ENCODE data around the gene ADCY5.

The ADCY5 gene

DNA sequence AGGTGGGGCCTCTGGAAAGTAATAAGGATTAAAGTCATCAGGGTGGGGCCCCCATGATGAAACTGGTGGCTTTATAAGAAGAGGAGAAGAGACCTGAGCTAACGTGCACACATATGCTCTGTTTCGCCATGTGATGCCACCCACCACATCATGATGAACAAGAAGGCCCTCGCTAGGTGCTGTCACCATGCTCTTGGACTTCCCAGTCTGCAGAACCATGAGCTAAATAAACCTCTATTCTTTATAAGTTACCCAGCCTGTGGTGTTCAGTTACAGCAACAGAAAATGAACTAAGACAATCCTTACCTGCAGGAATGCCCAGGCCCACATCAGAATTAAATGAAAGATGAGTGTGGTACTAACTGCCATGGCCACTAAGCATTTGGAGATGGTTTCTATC, 79.8 kb downstream of the ADCY5 start:
- no peak for DNase-seq (ENCODE audit: low read depth)

DNA sequence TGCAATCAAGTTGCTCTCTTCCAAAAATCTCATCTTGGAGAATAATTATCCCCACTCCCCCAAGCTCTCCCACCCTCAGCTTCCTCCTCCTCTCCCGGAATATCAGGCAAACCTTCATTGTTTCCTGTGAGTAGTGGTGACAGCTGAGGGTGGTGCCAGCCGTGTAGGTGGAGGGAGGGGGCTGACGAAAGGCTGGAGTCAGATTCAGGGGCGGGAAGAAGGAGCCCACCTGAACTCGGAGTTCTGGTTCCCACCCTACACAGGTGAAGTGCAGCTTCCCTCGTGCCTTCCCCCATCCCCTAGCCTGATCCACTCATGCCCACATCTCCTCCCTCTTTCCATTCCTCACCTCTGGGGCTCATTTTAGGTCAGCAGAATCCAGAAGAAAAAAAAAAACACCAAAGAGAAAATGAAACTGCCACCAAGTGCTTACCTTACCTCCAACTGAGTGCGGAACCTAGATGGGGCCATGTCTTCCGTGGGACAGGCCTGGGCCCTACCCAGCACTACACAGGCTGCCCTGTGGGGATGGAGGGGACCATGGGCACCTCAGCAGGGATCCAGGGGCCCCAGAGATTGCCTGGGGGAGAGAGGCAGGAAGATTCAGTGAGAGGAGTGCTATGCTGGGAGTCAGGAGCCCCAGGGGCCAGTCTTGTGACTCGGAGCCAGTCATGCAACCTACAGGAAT, 81.3 kb downstream of the ADCY5 start:
- DNase-seq (ENCODE audit: low read depth): no peak

DNA sequence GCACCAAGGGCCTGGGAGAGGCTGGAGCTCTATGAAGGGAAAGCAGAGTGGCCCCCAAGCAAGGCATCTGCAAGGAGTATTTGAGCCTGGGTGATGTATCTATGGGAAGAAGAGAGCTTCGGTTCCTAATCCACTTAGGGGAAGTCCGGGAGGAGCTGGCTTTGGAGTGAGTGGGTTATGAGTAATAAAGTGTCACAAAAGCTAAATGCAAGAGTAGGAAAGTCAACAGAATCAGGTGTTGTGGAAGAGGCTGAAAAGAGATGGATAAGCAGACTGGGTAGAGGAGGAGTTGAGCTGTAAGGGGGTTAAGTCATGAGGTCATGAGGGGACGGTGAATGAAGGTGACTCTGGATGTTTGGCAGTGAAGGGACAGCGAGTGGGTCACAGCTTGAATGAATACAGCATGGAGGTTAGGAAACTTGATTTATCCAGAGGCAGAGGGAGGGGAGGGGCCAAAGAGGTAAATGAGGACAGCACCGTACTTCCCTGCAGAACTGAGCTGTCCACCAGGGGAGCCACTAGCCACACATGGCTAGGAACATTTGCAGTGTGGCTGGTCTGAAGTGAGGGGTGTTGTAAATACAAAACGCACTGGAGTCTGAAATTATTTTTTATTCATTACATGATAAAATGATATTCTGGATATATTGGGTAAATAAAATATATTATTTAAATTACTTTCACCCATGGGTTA, 83.3 kb downstream of the ADCY5 start:
- no peak for DNase-seq (ENCODE audit: low read depth)

DNA sequence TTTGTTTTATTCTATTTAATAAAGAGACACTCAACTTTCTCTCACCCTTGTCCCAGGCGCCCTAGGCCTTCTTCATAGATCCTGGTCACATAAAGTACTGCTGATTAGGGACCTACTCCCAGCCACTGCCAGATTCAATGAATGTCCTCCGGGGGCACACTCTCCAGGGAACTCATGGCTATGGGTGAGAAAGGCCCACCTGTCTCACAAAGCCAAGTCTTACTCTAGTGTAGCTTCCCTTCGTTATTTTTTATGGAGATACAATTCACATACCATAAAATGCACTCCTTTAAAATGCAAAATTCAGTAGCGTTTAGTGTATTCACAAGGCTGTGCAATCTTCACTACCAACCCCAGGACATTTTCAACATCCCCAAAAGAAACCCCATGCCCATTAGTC, 87.8 kb downstream of the ADCY5 start:
- DNase-seq (ENCODE audit: low read depth): no peak

DNA sequence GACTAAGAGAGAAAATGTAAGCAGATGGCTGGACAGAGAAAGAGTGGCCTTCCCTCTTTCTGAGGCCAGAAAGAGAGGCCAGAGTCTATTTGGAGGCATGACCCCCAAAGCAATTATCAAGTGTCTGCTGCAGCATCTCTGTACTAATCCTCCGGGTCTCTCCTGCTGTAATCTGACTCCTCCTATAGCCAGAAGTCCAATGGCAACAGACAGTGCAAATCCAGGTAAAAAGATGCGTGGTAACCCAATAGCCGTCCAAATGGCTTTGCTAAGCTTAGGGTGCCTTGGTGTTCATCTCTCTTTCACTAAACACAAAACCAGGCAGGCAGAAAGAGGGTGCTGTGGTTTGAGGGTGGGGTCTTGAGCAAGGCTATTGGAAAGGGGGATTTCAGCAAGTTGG, 91.6 kb downstream of the ADCY5 start:
- DNase-seq (ENCODE audit: low read depth): no peak

DNA sequence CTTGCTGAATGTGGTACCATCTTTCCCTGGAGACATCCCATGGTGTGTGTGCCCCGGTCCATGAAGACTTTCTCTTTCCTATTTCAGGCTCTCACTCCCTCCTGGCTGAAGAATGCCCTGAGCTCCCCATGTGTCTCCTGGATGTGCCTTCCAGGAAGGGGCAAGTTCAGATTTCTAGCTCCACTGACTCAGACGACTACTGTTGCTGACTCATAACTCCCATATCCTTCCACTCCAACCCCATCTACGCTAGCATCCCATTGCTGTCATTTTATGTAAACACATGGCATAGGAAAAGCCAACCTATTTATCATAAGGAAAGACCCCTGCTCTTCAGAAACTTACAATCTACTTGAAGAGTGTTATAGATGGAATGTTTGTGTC, 95.0 kb downstream of the ADCY5 start:
- DNase-seq (ENCODE audit: low read depth): no peak

DNA sequence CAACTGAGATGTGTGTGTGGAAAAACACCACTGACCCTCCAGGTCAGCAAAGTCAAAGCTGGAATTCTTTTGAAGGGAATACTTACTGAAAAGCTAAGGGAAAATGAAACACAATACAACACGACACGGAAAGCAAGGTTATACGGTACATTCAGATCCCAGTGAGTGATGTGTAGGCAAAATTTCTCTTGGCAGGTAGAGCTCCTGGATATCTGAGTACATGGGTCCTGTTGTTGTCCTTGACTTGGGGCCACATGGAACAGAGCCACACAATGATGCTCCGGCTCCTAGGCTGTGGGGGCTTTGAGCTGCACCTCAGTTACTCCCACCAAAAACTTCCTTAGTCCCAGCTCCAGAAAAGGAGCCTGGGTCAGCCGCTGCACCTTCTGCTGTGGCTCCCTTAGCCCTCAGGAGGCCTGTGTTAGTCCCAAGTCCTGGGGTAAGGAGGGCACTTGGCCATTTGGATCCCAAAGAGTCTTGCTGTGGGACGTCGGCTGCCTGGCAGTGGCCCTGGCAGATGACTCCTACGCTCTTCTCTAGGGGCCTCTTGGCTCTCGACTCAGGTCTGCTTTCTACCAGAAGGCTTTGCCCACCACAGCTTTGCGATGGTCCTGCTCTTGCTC, 95.6 kb downstream of the ADCY5 start:
- DNase-seq (ENCODE audit: low read depth): no peak

DNA sequence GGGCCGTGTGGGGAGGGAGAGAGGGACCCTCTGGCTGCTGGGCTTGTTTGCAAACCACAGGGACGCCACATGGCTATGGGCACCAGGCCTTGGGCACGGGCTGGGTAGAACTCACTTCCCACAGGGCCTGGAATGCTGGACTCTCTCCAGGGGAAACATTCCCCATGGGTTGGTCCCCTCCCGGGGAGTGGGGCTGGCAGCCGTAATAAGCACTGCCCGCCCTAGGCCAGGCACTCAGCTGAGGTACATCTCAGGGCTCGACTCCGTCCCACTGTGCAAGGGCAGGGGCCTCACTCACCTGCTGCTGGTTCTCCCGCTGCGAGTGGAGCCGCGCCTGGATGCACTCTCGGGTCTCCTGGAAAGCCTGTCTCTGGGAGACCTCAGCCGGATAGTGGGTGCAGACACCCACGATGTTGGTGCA, 96.7 kb downstream of the ADCY5 start:
- DNase-seq (ENCODE audit: low read depth): no peak

DNA sequence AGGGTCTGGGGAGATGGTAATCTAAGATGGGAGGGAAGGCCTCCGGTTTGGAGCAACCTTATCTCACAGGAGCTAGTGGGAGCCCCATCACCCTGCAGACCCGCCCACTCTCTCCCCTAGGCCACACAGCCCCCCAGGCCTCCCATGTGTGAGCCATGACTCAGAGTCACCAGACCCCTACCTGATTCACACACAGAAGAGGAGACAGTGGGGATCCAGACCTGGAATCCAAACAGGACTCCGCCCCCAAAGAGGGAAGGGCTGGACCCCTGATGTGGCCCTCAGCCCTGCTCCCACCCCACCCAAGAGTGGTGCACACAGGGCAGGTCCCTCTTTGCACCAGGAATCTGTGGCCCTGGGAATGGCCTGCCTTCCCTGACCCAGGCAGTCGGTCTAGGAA, 97.4 kb downstream of the ADCY5 start:
- no peak for DNase-seq (ENCODE audit: low read depth)

DNA sequence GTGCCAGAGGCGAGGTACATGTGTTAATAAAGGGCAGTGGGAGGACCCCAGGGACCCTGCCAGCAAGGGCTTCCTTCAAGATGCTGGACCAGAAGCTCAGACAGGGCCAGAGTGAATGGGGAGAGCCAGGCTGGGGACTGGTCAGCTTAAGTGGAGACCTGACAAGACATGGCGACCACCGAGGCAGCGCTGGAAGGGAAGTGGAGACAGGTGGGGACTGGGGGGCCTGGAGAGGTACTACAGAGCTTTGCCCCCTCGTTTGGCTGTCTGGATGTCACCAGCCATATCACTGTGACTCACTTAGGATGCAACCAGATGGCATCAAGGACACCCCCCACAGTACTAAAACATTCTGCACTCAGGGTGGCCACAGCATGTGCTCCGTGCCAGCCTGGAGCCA, 97.9 kb downstream of the ADCY5 start:
- no peak for DNase-seq (ENCODE audit: low read depth)

DNA sequence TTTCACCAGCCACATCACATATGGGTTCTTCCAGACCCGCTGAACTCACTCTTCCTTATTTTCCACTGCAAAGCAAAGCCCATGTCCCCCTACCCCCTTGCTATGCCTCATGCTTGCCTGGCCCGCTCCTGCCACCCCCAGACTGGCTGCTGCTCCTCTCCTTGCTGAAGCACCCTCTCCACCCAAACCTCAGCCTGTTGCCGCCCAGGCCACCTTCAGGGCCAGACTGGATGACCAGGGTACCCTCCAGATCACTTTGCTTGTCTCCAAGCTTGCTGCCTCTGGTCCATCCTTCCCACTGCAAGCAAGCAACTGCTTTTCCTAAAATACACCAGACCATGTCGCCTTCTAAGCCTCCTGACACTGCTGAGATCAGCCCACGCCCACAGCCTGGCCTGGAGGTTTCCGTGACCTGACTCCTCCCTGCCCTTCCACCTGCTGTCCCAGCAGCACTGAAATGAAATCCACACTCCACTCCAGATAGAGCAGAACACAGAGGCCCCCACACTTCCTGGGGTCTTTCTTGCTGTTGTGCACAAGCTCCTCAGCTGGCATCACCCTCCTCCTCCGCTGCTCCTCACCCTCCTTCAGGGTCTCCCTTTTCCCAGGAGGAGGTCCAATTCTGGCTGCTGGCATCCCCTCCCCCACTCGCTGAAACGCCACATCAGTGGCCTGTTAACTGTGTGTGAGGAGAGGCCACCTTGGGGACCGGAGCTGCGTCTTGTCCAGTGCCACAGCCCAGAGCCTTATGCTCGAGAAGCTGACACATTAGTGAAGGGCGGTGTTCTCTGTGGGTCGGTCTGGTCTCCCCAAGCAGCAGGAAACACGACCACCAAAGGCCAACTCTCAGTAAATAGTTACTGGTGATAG, 99.1 kb downstream of the ADCY5 start:
- DNase-seq (ENCODE audit: low read depth): no peak

DNA sequence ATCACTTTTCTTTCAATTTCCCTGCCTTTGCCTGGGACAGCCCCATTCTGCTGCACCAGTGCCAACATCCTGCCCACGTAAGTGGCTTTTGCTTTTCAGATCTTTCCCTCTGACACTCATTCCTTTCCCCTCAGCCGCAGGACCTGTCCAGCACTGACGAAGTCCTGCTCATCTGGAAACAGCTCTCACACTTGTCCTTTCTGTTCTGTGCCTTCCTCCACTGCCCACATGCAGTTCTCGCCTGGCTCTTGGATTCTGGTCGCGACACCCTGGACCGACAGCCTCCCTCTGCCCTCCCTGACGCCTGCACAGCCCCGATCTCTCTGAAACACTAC, 99.7 kb downstream of the ADCY5 start:
- DNase-seq (ENCODE audit: low read depth): no peak

DNA sequence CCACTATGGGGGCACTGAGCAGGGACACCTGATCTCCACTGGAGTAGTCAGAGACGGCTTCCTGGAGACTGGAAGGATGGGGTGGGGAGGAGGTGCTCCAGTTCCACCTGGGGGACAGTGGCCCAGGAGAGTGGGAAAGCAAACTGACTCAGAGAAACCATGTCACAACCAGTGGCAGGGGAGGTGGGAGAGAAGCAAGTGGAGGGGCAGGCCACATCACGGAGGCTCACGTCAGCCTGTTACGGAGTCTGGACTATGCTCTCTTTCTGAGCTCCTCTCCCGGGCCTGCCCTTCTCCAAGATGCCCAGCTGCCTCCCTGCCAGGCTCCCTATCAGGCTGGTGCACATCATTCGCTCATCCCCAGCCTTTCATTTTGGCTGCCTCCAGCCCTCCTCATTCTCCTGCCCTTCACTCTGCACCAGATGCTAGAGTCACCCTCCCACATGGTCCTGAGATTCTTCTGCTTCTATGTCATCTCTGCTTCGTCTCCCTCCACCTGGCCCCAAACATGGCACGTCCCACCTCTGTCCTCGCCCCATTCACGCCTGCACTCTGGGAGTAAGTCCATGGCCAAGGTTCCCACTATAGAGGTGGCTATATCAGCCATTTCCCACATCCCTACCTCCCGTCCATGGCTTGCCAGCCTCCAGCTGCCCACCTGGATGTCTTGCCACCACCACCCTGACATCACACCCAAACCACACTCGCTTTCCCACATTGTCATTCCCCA, 100.3 kb downstream of the ADCY5 start:
- DNase-seq (ENCODE audit: low read depth): no peak

DNA sequence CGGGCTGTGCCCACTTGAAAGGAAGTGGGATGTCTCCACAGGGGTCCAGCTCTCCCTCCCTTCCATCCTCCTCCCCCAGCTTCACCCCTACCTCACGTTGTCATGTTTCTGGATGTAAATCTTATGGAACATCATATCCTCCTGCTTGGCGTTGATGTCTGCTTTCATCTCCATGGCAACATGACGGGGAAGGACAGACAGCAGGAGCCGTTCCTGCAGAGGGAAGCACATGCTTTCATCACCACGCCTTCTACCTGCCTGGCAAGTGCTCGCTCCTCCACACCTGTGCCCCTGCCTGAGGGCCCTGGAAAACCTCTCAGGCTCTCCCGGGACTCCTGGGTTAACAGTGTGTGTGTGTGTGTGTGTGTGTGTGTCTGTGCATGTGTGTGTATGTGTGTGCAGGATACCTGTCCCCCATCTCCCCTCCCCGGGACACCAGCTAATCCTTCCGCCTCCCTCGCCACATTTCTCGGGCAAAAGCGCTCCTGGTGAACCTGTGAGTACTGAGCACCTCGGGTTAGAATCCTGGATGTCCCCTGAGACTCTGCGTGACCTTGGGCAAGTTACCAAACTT, 101.1 kb downstream of the ADCY5 start:
- no peak for DNase-seq (ENCODE audit: low read depth)

DNA sequence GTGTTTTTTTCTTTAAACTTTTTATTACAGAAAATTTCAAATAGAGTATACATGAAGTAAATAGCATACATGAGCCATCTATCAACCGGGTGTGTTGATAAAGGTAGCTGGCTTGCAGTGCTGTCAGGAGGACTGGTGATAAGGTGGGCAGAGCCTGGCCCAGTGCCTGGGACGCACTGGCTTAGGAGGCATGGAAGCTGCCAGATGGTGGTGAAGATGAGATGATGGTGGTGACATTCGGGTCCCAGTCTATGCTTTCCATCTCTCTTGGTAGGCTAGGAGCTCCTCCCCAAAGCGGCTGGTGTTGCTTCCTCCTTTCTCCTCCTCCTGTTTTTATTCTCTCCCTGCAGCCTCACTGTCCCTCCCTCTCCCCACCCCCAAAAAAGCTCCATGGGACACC, 101.7 kb downstream of the ADCY5 start:
- DNase-seq (ENCODE audit: low read depth): no peak

DNA sequence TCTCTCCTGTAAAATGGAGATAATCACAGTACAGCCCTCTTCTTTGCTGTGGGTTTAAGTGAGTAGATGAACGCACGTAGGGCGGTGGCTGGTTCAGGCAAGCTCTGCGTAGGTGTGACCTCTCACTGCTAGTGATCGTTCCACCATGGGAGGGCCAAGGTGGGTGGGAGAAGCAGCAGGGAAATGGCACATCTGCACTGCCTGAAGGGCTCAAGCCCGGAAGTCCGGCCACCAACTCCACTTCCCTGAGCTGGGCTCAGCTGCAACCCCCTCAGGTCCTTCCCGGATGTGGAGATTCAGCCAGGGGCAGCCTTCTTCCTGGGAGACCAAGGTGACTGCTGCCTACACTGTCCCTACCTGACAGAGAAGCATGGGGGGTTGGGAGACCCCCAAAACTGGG, 102.9 kb downstream of the ADCY5 start:
- DNase-seq (ENCODE audit: low read depth): no peak

DNA sequence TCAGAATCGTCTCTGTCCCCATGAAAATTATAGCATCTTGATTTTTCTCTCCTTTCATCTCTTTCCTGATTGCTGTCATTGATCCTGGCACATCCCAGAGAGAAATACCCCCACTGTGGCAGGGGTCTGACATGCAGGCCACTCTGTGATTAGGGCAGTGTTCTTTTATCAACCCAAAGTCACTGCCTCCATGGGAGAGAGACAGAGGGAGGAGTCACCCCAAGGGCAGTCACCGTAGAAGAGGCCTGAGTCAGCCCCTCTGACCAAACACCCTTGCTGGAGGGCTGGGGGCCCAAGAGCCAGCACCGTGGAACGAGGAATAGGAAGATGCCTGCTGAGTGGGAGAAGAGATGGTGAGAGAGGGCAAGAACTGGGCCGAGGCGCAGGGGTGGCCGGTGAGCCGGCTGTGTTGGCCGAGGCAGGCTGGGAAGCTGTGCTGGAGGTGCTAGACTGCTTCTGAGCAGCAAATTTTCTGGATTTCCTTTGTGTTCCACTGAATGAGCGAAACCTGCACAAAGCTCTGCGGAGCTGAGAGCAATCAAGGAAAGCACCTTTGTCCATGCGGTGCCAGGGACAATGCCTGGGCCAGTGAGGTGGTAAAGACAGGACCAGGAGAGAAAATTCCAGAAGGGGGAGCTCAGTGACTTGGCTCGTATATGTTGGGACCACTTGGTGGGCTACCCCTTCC, 103.8 kb downstream of the ADCY5 start:
- no peak for DNase-seq (ENCODE audit: low read depth)

DNA sequence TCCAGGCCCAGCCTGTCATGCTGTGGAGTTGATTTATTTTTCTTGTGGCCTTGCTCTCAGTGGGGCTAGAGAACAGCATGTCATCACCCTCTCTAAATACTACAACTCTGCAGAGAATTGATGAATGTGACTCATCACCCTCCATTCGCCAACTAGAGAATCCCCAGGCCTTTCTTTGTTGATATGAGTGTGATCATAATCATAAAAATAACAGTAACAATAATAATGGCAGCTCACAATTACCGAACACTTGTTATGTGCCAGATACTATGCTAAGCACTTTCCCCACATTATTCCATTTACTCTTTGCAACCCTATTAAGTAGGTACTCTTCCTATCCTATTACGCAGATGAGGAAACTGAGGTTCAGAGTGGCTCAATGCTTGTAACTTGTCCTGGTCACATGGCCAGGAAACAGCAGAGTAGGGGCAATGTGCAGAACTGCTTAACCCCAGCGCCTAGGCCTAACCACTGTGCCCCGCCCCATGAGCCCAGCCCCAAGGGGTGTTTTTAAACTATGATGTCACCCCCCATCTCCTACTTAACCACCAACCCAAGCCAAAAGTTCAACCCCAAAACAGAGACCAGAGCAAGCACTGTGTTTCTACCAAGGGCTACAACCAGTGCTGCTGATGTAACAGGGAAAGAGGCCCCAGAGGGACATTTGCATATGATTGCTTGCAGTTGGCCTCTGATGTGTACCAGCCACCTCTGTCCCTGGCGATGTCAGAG, 104.5 kb downstream of the ADCY5 start:
- DNase-seq (ENCODE audit: low read depth): no peak

DNA sequence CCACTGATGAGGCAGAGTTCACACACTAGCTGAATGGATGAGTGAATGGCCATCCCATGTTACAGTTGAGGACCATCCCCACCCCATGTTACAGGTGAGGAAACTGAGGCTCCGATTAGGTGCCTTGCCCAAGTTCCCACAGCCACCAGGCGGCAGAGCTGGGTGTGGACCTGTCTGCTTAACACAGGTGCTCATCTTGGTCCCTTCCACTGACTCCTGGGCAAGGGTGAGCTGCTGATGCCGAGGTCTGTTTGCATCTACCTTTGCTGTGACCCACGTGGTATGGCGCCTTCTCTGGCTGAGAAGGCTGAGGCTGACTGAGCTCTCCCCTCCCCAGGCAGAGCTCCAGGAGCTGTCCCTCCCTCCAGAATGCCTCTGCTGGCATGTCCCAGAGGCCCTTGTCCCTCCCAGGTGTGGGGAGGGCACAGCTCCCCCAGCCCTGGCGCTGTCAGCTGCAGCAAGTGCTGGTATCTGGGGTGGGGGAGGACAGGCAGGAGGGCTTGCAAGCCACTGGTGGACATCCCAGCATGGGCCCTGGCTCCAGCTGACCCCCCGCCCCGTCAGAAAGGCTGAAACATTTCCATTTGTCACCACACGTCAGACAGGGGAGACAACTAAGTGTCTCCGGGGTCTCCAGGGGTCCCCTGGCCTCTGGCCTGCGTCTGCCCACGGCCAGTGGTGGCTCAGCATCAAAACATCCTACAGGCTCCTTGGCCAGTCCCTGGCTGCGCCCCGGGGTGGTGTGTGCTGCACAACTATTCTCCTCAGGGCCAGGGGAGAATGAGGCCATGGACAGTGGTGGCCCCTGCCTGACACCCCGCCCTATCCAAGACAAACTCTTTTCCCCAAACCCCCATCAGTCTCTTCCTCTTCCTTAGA, 105.4 kb downstream of the ADCY5 start:
- no peak for DNase-seq (ENCODE audit: low read depth)

Measured in activated T-cell treated with anti-CD3 and anti-CD28 coated beads for 48 hours (primary cell).